NCI-H1436 (cell line): ENCODE measurements around the gene PREP.
A peak's percentile ranks its signal among the peaks of the same experiment; 100 is the strongest.
"Not testable (repeated sequence)": the region's sequence is repeated elsewhere in the genome, so short reads cannot be mapped to it uniquely, and the experiment has no call there.

Source experiments
- DNase-seq: peaks from one replicate; lab custom pipeline; 2025; lab: John Stamatoyannopoulos, UW

The PREP gene

GRCh38 chr6:105263685-105264610 is 138.9 kb downstream of the PREP start:
- no peak for DNase-seq

GRCh38 chr6:105259913-105260889 is 142.7 kb downstream of the PREP start:
- peak; percentile 69 for DNase-seq

GRCh38 chr6:105258816-105259215 is 144.1 kb downstream of the PREP start:
- DNase-seq = no peak

- DNase-seq = no peak
Observed at GRCh38 chr6:105257340-105257739, 145.5 kb downstream of the PREP start.

- DNase-seq = no peak
Observed at GRCh38 chr6:105256619-105257018, 146.3 kb downstream of the PREP start.

- no peak for DNase-seq
Observed at GRCh38 chr6:105253787-105254186, 149.1 kb downstream of the PREP start.

GRCh38 chr6:105251689-105252088 is 151.2 kb downstream of the PREP start:
- DNase-seq = no peak

- no peak for DNase-seq
Observed at GRCh38 chr6:105250533-105250932, 152.3 kb downstream of the PREP start.

GRCh38 chr6:105243487-105243886 is 159.4 kb downstream of the PREP start:
- no peak for DNase-seq

GRCh38 chr6:105235155-105235554 is 167.7 kb downstream of the PREP start:
- no peak for DNase-seq

- DNase-seq = not testable (repeated sequence)
Observed at GRCh38 chr6:105231771-105232170, 171.1 kb downstream of the PREP start.
